Endothelial cell of umbilical vein (primary cell): Measurements from ENCODE around the gene MEGF11. TPM values are rescaled to one million over a fixed set of nuclear protein-coding genes. Genes with fewer than 3 reads are reported as not detected.

Source experiments
- BruUV-seq: library from RNA; stranded (reverse); fragments of 400-500 nt; replicated peaks from 2 replicates; lab custom pipeline; 2021; lab: Mats Ljungman, UMichigan
- CTCF ChIA-PET: fragments of 300-600, 350-600 bp; sonication (Branson Sonifier 250); formaldehyde crosslinking; loops from one replicate; lab custom pipeline; 2021; ENCODE audit warnings: antibody characterized with exemption, inconsistent platforms; lab: Charles Lee
- POLR2A ChIA-PET: fragments of 300-600, 350-600 bp; sonication (Branson Sonifier 250); formaldehyde crosslinking; loops from one replicate; lab custom pipeline; 2021; ENCODE audit warnings: antibody characterized with exemption, inconsistent platforms; lab: Charles Lee
- DNase-seq: peaks from one replicate; pipeline ENCODE4 v3.0.0-alpha.2; 2011; ENCODE audit warnings: low read depth, low spot score
- FAIRE-seq: peaks from 2 replicates; lab custom pipeline; 2011; peaks lifted over from hg19 to GRCh38; lab: Jason Lieb, UNC
- H2AFZ ChIP-seq: 2 replicates; pipeline ENCODE4 v1.6.0; 2012; ENCODE audit warnings: low read depth, low read length, control low read depth, inconsistent platforms
- H3K27ac ChIP-seq: 2 replicates; pipeline ENCODE4 v1.5.1; 2011; ENCODE audit warnings: low read depth, mild to moderate bottlenecking, control low read depth, low read length, moderate library complexity; ENCODE audit not compliant: insufficient read depth
- H3K27me3 ChIP-seq, 2 experiments: 2 replicates each; pipeline versions ENCODE4 v1.6.0 to v1.6.1; 2011; ENCODE audit warnings: low read length in 2 of 2, mixed read lengths in 1 of 2; ENCODE audit not compliant: control insufficient read depth in 2 of 2, insufficient read depth in 2 of 2
- H3K36me3 ChIP-seq, 2 experiments: 2 replicates in 1 of 2; 3 replicates in 1 of 2; pipeline ENCODE4 v1.5.1; 2011; ENCODE audit warnings: low read length in 2 of 2, mild to moderate bottlenecking in 1 of 2, moderate library complexity in 1 of 2; ENCODE audit not compliant: control insufficient read depth in 2 of 2, insufficient read depth in 2 of 2; ENCODE audit errors: extremely low read depth in 1 of 2
- H3K4me1 ChIP-seq: 3 replicates; pipeline ENCODE4 v1.5.1; 2011; ENCODE audit warnings: mild to moderate bottlenecking, low read length; ENCODE audit not compliant: control insufficient read depth, insufficient read depth; ENCODE audit errors: extremely low read depth
- H3K4me2 ChIP-seq: 2 replicates; pipeline ENCODE4 v1.6.1; 2011; ENCODE audit warnings: low read length, control low read depth, mixed read lengths; ENCODE audit not compliant: insufficient read depth
- H3K4me3 ChIP-seq, 3 experiments: fragments of 200-600 bp in 1 of 3; sonication (generic), shearing (Covaris generic) in 1 of 3; replicated peaks in 1 of 3; 2 replicates each; pipeline ENCODE4 v1.5.1; 2011 to 2016; ENCODE audit warnings: control low read depth in 3 of 3, low read length in 3 of 3, mild to moderate bottlenecking in 2 of 3, inconsistent platforms in 1 of 3, low read depth in 1 of 3, moderate library complexity in 1 of 3; ENCODE audit not compliant: insufficient read depth in 1 of 3
- H3K79me2 ChIP-seq: 2 replicates; pipeline ENCODE4 v1.6.0; 2012; ENCODE audit warnings: low read length, inconsistent platforms; ENCODE audit not compliant: control insufficient read depth, insufficient read depth
- H3K9ac ChIP-seq: replicated peaks from 2 replicates; pipeline ENCODE3; 2011; ENCODE audit warnings: low read length, control low read depth; ENCODE audit not compliant: insufficient read depth; ENCODE audit errors: extremely low read depth
- H3K9me1 ChIP-seq: replicated peaks from 3 replicates; pipeline ENCODE4 v1.6.0; 2011; ENCODE audit warnings: mild to moderate bottlenecking, low read length; ENCODE audit not compliant: control insufficient read depth, insufficient read depth; ENCODE audit errors: extremely low read depth
- H3K9me3 ChIP-seq: replicated peaks from 2 replicates; pipeline ENCODE4 v1.5.1; 2012; ENCODE audit warnings: low read length, inconsistent platforms; ENCODE audit not compliant: control insufficient read depth, insufficient read depth
- H4K20me1 ChIP-seq: replicated peaks from 2 replicates; pipeline ENCODE3; 2011; ENCODE audit warnings: mild to moderate bottlenecking, low read length; ENCODE audit not compliant: control insufficient read depth, insufficient read depth; ENCODE audit errors: extremely low read depth
- EZH2 ChIP-seq: IDR thresholded peaks from 2 replicates; pipeline ENCODE4 v1.6.1; 2012; ENCODE audit warnings: borderline replicate concordance, low read depth, mild to moderate bottlenecking, moderate library complexity, low read length, inconsistent platforms; ENCODE audit not compliant: severe bottlenecking
- FOS ChIP-seq: IDR thresholded peaks from 2 replicates; pipeline ENCODE4 v1.6.1; 2011; ENCODE audit warnings: mild to moderate bottlenecking, low read length, moderate library complexity, borderline replicate concordance; ENCODE audit not compliant: insufficient read depth
- GATA2 ChIP-seq: IDR thresholded peaks from 2 replicates; pipeline ENCODE4 v1.7.0; 2011; ENCODE audit warnings: low read depth, mild to moderate bottlenecking, moderate library complexity, mixed read lengths, low read length; ENCODE audit not compliant: insufficient read length, insufficient read depth
- JUN ChIP-seq: IDR thresholded peaks from 2 replicates; pipeline ENCODE4 v1.6.1; 2011; ENCODE audit warnings: borderline replicate concordance, low read depth; ENCODE audit not compliant: insufficient read length, insufficient read depth
- MYC ChIP-seq: IDR thresholded peaks from one replicate; pipeline ENCODE4 v1.6.1; 2011; ENCODE audit warnings: mild to moderate bottlenecking, low read depth, low read length
- POLR2A ChIP-seq: IDR thresholded peaks from 2 replicates; pipeline ENCODE4 v1.6.1; 2012; ENCODE audit warnings: low read depth, mild to moderate bottlenecking, control low read depth, low read length
- POLR2AphosphoS5 ChIP-seq: IDR thresholded peaks from 2 replicates; pipeline ENCODE4 v1.6.1; 2012; ENCODE audit warnings: low read depth, mild to moderate bottlenecking, control low read depth, low read length, moderate library complexity; ENCODE audit not compliant: insufficient read depth
- dilution Hi-C: fragments of 300-500 bp; cut with MboI; formaldehyde crosslinking; loops from one replicate; pipeline ENCODE4 v1.15.0; 2019; ENCODE audit warnings: low sequenced_read_pairs; ENCODE audit not compliant: extremely low pct_ligation_motif_present
- intact Hi-C: fragments of 100-400 bp; cut with micrococcal nuclease; formaldehyde crosslinking; loops from one replicate; pipeline ENCODE4 v1.10.0; 2022
- polyA plus RNA-seq, 4 experiments: library from polyadenylated mRNA; depleted of rRNA in 3 of 4; stranded (reverse) in 3 of 4; unstranded in 1 of 4; fragments of >200 nt; gene quantifications; 2 replicates each; pipeline versions ENCODE4 v1.2.1 to v1.2.3, GENCODE V29; 2011 to 2012; ENCODE audit warnings: missing spikeins in 1 of 4
- total RNA-seq: library from RNA; stranded (reverse); gene quantifications from 2 replicates; pipeline ENCODE4 v1.2.3, GENCODE V29; 2021
- TF ChIP-seq, protein P1 (sequence below): IDR thresholded peaks from 2 replicates; pipeline ENCODE4 v1.6.1; 2011; ENCODE audit not compliant: insufficient read depth, insufficient read length
- TF ChIP-seq, protein P2 (sequence below), 2 donors: IDR thresholded peaks; 1 replicate in 1 of 2; 2 replicates in 1 of 2; pipeline ENCODE4 v1.5.1; 2011; ENCODE audit warnings: low read length in 2 of 2, mild to moderate bottlenecking in 2 of 2, moderate library complexity in 2 of 2, control low read depth in 1 of 2, inconsistent platforms in 1 of 2, low read depth in 1 of 2; ENCODE audit not compliant: insufficient read depth in 1 of 2; ENCODE audit errors: extremely low read depth in 1 of 2

MEGF11 gene
- total and polyA plus RNA-seq, 2 donors (not counting 3 experiments of a cell fraction or from before 2014, with no cell fraction given), result not detected

DNA sequence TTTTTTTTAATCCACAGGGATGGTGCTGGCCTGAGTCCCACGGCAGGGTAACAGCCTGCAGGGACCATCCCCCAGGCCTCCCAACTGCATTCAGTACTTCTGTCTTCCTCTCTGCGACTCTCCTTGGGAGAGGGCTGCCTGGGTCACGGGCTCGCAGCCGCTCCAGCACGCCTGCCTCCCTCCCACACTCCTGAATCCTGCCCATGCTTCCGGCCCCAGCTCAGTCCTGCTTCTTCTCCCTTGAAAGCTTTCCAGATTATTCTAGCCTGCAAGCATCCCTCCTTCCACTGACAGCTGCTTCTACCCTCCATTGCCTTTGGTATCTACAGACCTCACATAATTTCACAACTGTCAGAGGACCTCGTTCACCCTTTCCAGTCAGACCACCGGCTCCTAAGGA lies 32.4 kb downstream of the MEGF11 start:
- Histone ChIP-seq H4K20me1 (no peaks in the 10 kb centered on the region), H3K27ac (no peak overlapping the region), H3K9me1 (no peaks in the 10 kb centered on the region), H3K36me3 (no peaks in the 10 kb centered on the region), H2AFZ (no peak overlapping the region), H3K9me3 (no peaks in the 10 kb centered on the region), H3K79me2 (no peaks in the 10 kb centered on the region), H3K27me3 (peaks cover 7 to 19% of the 10 kb centered on the region in 2 experiments), H3K9ac (no peak overlapping the region), H3K4me3 (no peak overlapping the region), H3K4me1 (no peaks in the 10 kb centered on the region), H3K4me2 (no peak overlapping the region)
- no peak for TF ChIP-seq MYC
- no peak for TF ChIP-seq FOS
- no peak for TF ChIP-seq POLR2A
- TF ChIP-seq, protein P1, sequence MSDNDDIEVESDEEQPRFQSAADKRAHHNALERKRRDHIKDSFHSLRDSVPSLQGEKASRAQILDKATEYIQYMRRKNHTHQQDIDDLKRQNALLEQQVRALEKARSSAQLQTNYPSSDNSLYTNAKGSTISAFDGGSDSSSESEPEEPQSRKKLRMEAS, result no peak
- TF ChIP-seq JUN, result no peak
- TF ChIP-seq, protein P2, sequence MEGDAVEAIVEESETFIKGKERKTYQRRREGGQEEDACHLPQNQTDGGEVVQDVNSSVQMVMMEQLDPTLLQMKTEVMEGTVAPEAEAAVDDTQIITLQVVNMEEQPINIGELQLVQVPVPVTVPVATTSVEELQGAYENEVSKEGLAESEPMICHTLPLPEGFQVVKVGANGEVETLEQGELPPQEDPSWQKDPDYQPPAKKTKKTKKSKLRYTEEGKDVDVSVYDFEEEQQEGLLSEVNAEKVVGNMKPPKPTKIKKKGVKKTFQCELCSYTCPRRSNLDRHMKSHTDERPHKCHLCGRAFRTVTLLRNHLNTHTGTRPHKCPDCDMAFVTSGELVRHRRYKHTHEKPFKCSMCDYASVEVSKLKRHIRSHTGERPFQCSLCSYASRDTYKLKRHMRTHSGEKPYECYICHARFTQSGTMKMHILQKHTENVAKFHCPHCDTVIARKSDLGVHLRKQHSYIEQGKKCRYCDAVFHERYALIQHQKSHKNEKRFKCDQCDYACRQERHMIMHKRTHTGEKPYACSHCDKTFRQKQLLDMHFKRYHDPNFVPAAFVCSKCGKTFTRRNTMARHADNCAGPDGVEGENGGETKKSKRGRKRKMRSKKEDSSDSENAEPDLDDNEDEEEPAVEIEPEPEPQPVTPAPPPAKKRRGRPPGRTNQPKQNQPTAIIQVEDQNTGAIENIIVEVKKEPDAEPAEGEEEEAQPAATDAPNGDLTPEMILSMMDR (IDR thresholded peaks at IDR 0.05; ENCODE audit: extremely low read depth in 1 of 2, insufficient read depth in 1 of 2, low read depth in 1 of 2, low read length in 2 of 2), result no peak
- no peak for TF ChIP-seq EZH2
- TF ChIP-seq POLR2AphosphoS5, result no peak
- TF ChIP-seq GATA2, result no peak
- ChIA-PET POLR2A (interaction anchor here (0.6 kb wide), 1 partner anchor 41 kb away, joined by 4 read pairs; no protein-coding TSS in a partner anchor), CTCF (no interaction called here)
- FAIRE-seq, result no peak
- DNase-seq, result no peak
- intact Hi-C loops, result no loop called here
- dilution Hi-C loops, result no loop called here
- no TSS peak for BruUV-seq
